PC-3 (cell line): ENCODE data around the gene MALL. TPM values are rescaled to one million over a fixed set of nuclear protein-coding genes. Genes with fewer than 3 reads are reported as not detected.
"Not testable (repeated sequence)": the region's sequence is repeated elsewhere in the genome, so short reads cannot be mapped to it uniquely, and the experiment has no call there.

ENCODE experiments used
- ATAC-seq: fragments of 200-7000 bp; cut with Tn5 transposase; 2 replicates; pipeline ENCODE4 v1.9.1; 2020; ENCODE audit warnings: mild to moderate bottlenecking, moderate library complexity
- BruUV-seq: library from RNA; stranded (reverse); fragments of 400-500 nt; replicated peaks from 2 replicates; lab custom pipeline; 2021; lab: Mats Ljungman, UMichigan
- CTCF ChIA-PET: fragments of 300-600 bp; sonication (Branson Sonifier 250); formaldehyde crosslinking; loops from one replicate; lab custom pipeline; 2022; ENCODE audit warnings: antibody characterized with exemption; lab: Charles Lee
- POLR2A ChIA-PET: fragments of 300-600 bp; sonication (Branson Sonifier 250); formaldehyde crosslinking; loops from one replicate; lab custom pipeline; 2022; ENCODE audit warnings: antibody characterized with exemption; ENCODE audit not compliant: unreplicated experiment; lab: Charles Lee
- DNase-seq: peaks from one replicate; pipeline ENCODE4 v3.0.0-alpha.2; 2015
- H2AFZ ChIP-seq: fragments of 300-600 bp; sonication (generic); 2 replicates; pipeline ENCODE4 v1.6.0; 2016; ENCODE audit warnings: antibody characterized with exemption, low read length
- H3F3A ChIP-seq: fragments of 300-600 bp; sonication (generic); one replicate; pipeline ENCODE4 v1.6.0; 2017; ENCODE audit warnings: antibody characterized with exemption, low read length, control low read depth, mild to moderate bottlenecking; ENCODE audit not compliant: unreplicated experiment
- H3K27ac ChIP-seq: fragments of 300-600 bp; sonication (generic); 2 replicates; pipeline ENCODE4 v1.5.1; 2016; ENCODE audit warnings: mild to moderate bottlenecking, low read length
- H3K27me3 ChIP-seq: fragments of 300-600 bp; sonication (generic); 2 replicates; pipeline ENCODE4 v1.6.1; 2016; ENCODE audit warnings: low read length, mixed read lengths
- H3K36me3 ChIP-seq: fragments of 300-600 bp; sonication (generic); 2 replicates; pipeline ENCODE4 v1.6.1; 2016; ENCODE audit warnings: low read depth, mixed run types, low read length, mixed read lengths
- H3K4me1 ChIP-seq: fragments of 300-600 bp; sonication (generic); 2 replicates; pipeline ENCODE4 v1.5.1; 2016; ENCODE audit warnings: low read length; ENCODE audit not compliant: insufficient read depth
- H3K4me2 ChIP-seq: fragments of 300-600 bp; sonication (generic); 2 replicates; pipeline ENCODE4 v1.6.0; 2016; ENCODE audit warnings: low read length
- H3K4me3 ChIP-seq: fragments of 300-600 bp; sonication (generic); 2 replicates; pipeline ENCODE4 v1.5.1; 2016; ENCODE audit warnings: mild to moderate bottlenecking, low read length, mixed read lengths
- H3K79me2 ChIP-seq: fragments of 300-600 bp; sonication (generic); 2 replicates; pipeline ENCODE4 v1.6.1; 2017; ENCODE audit warnings: low read length, mixed read lengths
- H3K9ac ChIP-seq: fragments of 300-600 bp; sonication (generic); 2 replicates; pipeline ENCODE4 v1.6.0; 2016; ENCODE audit warnings: mild to moderate bottlenecking, low read length
- H3K9me2 ChIP-seq: fragments of 300-600 bp; sonication (generic); replicated peaks from 2 replicates; pipeline ENCODE4 v1.6.1; 2016; ENCODE audit warnings: mixed run types, low read length, mixed read lengths
- H3K9me3 ChIP-seq: fragments of 300-600 bp; sonication (generic); 2 replicates; pipeline ENCODE4 v1.6.1; 2016; ENCODE audit warnings: low read length, mixed read lengths
- H4K20me1 ChIP-seq: fragments of 300-600 bp; sonication (generic); 2 replicates; pipeline ENCODE4 v1.6.1; 2016; ENCODE audit warnings: low read length, mixed read lengths
- intact Hi-C: fragments of 100-400 bp; cut with micrococcal nuclease; formaldehyde crosslinking; loops from 2 replicates; pipeline ENCODE4 v1.9.0; 2023
- total RNA-seq: library from RNA; depleted of rRNA; stranded (reverse); fragments of >200 nt; gene quantifications from 2 replicates; pipeline ENCODE4 v1.2.3, GENCODE V29; 2014

The MALL gene
- total RNA-seq, 1 experiment from 2014 or later, result 123 TPM

DNA sequence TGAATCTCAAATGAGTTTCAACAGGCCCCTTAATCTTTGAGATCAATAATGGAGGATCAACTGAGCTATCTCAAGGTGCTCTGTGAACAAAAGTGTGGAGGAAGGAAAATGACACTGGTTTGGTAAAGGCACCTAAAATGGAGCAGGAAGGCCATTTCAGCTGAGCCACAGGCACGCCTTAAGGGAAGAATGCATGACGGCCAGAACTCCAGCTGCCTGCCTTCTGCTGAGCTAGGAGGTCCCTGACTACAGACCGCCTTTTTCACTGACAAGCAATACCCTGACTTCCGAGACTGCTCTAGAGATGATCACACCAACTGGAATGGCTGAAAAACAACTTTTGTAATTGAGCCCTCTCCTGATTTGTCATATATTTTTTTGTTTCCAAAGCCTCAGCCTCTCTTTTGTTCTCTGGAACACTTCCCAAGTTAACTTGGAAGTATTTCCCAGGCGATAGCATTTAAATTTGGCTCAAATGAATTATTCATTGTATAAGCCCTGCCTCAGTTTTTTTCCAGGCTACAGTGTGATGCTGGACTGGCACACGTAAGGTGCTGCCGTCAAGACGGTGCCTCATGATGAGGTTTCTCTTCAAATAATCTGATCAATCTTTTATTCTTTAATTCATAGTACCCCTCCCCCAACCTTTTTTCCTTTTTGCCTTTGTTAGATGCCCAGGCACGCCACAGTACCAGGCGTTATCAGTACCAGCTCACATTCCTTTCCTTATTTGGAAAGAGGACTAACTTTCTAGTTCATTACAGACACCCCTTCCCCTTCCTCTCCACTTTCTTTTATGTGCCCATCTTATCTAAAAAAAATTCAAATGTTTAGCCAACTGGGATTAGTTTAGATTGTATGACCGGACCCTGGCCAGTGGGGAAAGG, 60.9 kb downstream of the MALL start:
- H4K20me1 ChIP-seq, H3K27ac ChIP-seq, BruUV-seq, H3K4me3 ChIP-seq, CTCF ChIA-PET, H3K9me2 ChIP-seq, POLR2A ChIA-PET, H3K9ac ChIP-seq, intact Hi-C loops, H3K4me1 ChIP-seq, H3K4me2 ChIP-seq, ATAC-seq, H3F3A ChIP-seq, H3K79me2 ChIP-seq, H3K27me3 ChIP-seq, H3K36me3 ChIP-seq, H2AFZ ChIP-seq, H3K9me3 ChIP-seq: not testable (repeated sequence)
- DNase-seq, result peak; percentile 1

DNA sequence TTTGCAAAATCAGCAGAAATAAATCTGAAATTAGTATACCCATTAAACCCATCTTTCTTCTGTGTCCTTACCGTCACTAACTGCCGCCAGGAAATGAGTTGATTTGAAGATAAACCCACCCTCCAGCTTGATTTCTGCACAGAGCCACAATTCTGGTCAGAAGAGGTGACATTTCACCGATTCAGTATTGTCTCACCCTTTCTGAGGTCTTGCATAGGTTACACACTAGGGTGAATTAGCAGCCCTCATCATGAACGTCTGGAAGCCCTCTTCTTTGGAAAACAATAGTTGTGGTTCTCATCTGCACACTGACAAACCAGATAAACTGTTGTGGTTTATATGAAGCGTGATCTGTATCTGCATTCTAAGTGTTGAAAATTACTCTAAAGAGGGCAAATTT, 61.9 kb downstream of the MALL start:
- BruUV-seq, CTCF ChIA-PET, H3K4me2 ChIP-seq, H4K20me1 ChIP-seq, H3K4me3 ChIP-seq, DNase-seq, H3K27me3 ChIP-seq, POLR2A ChIA-PET, H3K79me2 ChIP-seq, H3K9me2 ChIP-seq, H3K9me3 ChIP-seq, ATAC-seq, intact Hi-C loops, H3K4me1 ChIP-seq, H3K9ac ChIP-seq, H2AFZ ChIP-seq, H3F3A ChIP-seq, H3K36me3 ChIP-seq, H3K27ac ChIP-seq: not testable (repeated sequence)

- ATAC-seq, result peak; percentile 60
Observed at GRCh38 chr2:110052166-110052565, 63.5 kb downstream of the MALL start.

DNA sequence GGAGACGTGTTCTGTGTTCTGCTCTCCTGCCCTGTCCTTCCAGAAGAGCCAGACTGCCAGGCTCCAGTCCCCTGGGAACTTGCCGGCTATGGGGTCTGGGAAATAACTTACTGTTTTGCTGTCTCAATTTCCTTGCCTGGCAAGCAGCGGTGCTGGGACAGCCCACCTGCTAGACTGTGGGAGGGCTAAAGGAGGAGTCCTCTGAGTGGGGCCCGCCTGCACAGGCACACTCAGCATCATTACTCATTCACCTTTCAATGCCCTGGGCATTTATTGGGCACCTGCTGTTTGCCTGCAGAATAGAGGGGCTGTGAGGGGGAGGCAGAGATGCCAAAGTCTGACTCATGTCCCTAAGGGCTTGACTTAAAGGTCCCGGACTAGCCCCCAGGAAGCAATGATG, 65.4 kb downstream of the MALL start:
- H3K4me3 ChIP-seq, H3K9me2 ChIP-seq, H3F3A ChIP-seq, H3K9me3 ChIP-seq, intact Hi-C loops, POLR2A ChIA-PET, H3K4me2 ChIP-seq, H3K9ac ChIP-seq, H3K36me3 ChIP-seq, H3K27ac ChIP-seq, H3K79me2 ChIP-seq, H3K4me1 ChIP-seq, H2AFZ ChIP-seq, BruUV-seq, CTCF ChIA-PET, H3K27me3 ChIP-seq, DNase-seq, H4K20me1 ChIP-seq: not testable (repeated sequence)
- peak; percentile 53 for ATAC-seq

More at GRCh38 chr2:110052166-110052565, 63.5 kb downstream of the MALL start:
- H3F3A ChIP-seq, H3K27me3 ChIP-seq, H3K4me3 ChIP-seq, H3K79me2 ChIP-seq, H3K9me3 ChIP-seq, CTCF ChIA-PET, H3K36me3 ChIP-seq, intact Hi-C loops, H3K9ac ChIP-seq, DNase-seq, H3K4me2 ChIP-seq, POLR2A ChIA-PET, H4K20me1 ChIP-seq, BruUV-seq, H3K27ac ChIP-seq, H3K9me2 ChIP-seq, H2AFZ ChIP-seq, H3K4me1 ChIP-seq: not testable (repeated sequence)

GRCh38 chr2:110049769-110050168, 65.9 kb downstream of the MALL start:
- DNase-seq, H3K9me2 ChIP-seq, H4K20me1 ChIP-seq, H3F3A ChIP-seq, H3K4me2 ChIP-seq, H3K4me1 ChIP-seq, H3K79me2 ChIP-seq, H3K27ac ChIP-seq, POLR2A ChIA-PET, H3K9ac ChIP-seq, H3K27me3 ChIP-seq, intact Hi-C loops, H3K9me3 ChIP-seq, H3K36me3 ChIP-seq, CTCF ChIA-PET, BruUV-seq, H3K4me3 ChIP-seq, H2AFZ ChIP-seq: not testable (repeated sequence)
- ATAC-seq, result peak; percentile 59

DNA sequence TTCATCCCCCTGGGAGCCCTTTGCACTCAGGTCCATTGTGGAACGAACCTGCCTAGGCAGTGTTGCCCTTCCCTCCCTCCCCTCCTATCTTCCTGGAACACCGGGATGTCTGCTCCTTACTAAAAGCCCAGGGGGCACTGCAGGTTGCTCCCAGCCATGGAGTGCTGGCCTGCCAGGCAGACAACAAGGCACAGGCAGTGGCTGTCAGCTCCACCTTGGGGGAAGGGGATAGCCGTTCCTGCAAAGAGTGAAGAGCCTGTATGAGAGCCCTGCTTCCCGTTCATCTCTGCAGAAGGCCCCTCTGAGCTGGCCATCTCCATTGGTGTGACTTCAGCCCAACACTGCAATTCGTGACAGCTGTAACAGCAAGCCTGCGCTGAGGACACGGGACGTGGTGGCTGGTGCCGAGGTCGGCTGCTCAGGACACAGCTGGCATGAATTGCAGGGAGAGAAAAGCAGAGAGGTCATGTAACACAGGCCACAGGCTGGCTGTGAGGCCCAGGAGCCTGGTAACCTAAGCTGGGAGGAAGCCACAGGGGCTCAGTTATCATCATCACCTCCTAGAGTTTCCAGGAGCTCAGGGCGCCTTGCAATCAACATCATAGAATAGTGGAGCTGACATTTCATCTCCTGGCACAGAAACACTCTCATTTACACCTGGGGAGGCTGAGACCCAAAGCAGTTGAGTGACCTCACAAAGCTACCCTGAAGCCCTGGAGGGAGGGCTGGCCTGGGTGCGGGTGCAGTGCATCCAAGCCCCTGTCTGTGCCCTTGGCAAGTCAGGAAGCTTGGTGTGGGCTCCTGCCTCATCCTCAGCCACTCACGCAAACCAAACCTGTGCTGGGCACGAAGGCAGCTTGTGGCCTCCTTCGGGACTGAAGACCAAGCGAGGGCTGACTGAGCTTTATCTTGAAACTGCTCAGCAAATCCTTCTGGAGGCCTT, 67.1 kb downstream of the MALL start:
- BruUV-seq, H3K27ac ChIP-seq, H3K4me1 ChIP-seq, H3K27me3 ChIP-seq, H4K20me1 ChIP-seq, H3F3A ChIP-seq, POLR2A ChIA-PET, H3K9me2 ChIP-seq, H3K9me3 ChIP-seq, H3K9ac ChIP-seq, H3K36me3 ChIP-seq, intact Hi-C loops, H3K4me2 ChIP-seq, ATAC-seq, H2AFZ ChIP-seq, H3K79me2 ChIP-seq, H3K4me3 ChIP-seq, CTCF ChIA-PET: not testable (repeated sequence)
- peak; percentile 1 for DNase-seq
